HG02938 (cell line): ENCODE measurements around the gene SERINC4.
"Not testable (repeated sequence)": the region's sequence is repeated elsewhere in the genome, so short reads cannot be mapped to it uniquely, and the experiment has no call there.

Experiments
- ATAC-seq: cut with Tn5 transposase; IDR thresholded peaks from one replicate; pipeline ENCODE4 v1.9.1; 2021; ENCODE audit warnings: mild to moderate bottlenecking, moderate library complexity; ENCODE audit not compliant: unreplicated experiment

SERINC4 gene

GRCh38 chr15:43799945-43800285 is at the start of gene SERINC4:
TSS of gene SERINC4 (minus strand) at chr15:43800220. CDS start at chr15:43799986, 234 bp downstream.
- ATAC-seq, result no peak

GRCh38 chr15:43845421-43845820 is 45.4 kb upstream of the SERINC4 start:
- no peak for ATAC-seq

- not testable (repeated sequence) for ATAC-seq
These were observed 32.5 kb upstream of the SERINC4 start for GRCh38 chr15:43832485-43832884.

DNA sequence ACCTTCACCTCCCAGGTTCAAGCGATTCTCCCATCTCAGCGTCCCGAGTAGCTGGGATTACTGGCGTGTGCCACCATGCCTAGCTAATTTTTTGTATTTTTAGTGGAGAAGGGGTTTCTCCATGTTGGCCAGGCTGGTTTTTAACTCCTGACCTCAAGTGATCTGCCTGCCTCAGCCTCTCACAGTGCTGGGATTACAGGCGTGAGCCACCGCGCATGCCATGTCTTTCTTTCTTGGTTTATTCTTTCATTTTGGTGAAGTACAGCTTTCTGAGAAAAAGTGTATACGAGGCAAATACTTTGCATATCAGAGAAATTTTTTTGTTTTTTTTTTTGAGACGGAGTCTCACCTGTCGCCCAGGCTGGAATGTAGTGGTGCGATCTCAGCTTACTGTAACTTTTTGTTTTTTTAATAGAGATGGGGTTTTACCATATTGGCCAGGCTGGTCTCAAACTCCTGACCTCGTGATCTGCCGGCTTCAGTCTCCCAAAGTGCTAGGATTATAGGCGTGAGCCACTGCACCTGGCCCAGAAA is 31.6 kb upstream of the SERINC4 start:
- not testable (repeated sequence) for ATAC-seq

DNA sequence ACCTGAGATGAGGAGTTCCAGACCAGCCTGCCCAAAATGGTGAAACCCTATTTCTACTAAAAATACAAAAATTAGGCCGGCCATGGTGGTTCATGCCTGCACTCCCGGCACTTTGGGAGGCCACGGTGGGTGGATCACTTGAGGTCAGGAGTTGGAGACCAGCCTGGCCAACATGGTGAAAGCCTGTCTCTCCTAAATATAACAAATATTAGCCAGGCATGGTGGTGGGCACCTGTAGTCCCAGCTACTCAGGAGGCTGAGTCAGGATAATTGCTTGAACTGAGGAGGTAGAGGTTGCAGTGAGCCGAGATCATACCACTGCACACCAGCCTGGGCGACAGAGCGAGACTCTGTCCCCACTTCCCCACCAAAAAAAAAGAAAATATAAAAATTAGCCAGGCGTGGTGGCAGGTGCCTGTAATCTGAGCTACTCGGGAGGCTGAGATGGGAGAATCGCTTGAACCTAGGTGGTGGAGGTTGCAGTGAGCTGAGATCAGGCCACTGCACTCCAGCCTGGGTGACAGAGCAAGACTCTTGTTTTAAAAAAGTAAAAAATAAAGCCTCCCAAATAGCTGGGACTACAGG is 30.8 kb upstream of the SERINC4 start:
- ATAC-seq, result not testable (repeated sequence)

GRCh38 chr15:43829951-43830540 is 30.0 kb upstream of the SERINC4 start:
- ATAC-seq, result not testable (repeated sequence)

DNA sequence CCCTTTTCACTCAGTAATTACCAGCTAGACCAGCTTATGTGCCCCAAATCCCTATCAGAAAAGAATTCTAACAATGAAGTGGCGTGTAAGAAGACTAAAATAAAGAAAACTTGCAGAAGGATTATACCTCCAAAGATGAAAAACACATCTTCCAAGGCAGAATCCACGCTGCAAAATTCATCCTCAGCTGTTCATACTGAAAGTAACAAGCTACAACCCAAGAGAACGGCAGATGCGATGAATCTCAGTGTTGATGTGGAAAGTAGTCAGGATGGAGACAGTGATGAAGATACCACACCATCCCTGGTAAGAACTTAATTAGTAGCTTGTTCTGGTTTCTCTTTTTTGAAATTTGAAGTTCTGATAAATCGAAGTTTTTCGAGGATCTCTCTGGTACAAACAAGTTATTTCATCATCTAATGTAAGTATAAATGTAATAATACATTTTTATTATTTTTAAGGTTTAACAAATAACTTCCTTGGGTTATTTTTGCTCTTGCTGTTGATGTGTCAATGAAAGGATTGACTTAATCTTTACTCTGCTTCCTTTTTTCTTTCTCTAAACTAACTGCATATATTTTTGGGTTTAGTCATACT is 28.1 kb upstream of the SERINC4 start:
- ATAC-seq, result no peak

DNA sequence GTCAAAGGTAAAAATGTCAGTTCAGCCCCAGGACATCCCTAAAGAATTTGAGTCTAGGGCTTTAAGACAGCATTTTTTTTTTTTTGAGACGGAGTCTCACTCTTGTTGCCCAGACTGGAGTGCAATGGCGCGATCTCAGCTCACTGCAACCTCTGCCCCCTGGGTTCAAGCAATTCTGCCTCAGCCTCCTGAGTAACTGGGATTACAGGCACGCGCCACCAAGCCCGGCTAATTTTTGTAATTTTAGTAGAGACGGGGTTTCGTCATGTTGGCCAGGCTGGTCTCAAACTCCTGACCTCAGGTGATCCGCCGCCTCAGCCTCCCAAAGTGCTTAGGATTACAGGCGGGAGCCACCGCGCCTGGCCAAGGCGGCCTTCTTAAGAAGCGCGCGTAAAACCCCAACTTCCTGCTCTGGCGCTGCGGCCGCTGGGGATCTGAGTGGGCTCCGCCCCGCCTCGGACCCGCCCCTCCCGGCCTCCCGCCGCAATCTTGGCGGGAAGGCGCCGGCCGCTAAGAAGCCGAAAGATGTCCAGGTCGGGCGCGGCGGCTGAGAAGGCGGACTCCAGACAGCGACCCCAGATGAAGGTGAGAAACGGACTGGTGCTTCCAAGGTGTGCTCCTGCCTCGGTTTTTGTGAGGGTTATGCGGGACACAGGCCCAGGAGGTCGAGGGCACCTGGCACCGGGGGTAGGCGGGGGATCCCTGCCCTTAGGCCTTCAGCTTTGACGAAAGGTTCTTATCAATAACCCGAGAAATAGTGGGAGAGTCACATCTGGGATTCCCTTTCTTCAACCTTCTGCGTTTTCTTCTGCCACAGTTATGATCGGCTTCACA is 26.7 kb upstream of the SERINC4 start, which contains the start of gene WDR76:
Gene WDR76, plus strand, starts transcription at position 495 of the 834 bp plus-strand sequence. Its CDS starts 31 bp downstream, at position 526.
- ATAC-seq, result no peak

DNA sequence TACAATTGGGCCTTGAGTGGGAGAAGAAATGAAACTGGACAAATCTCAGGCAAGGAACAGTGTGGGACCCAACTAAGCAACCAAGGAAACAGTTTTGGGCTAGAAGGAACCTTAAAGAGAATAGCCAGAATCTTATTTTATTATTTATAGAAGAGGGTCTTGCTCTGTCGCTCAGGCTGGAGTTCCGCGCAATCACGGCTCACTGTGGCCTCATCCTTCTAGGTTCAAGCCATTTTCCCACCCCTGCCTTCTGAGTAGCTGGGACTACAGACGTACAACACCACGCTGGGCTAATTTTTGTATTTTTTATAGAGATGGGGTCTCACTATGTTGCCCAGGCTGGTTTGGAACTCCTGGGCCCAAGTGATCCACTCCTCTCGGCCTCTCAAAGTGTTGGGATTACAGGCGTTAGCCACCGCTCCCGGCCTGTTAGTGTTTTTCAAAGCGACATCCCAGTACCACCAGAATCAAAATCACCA is 26.0 kb upstream of the SERINC4 start:
- ATAC-seq, result no peak

DNA sequence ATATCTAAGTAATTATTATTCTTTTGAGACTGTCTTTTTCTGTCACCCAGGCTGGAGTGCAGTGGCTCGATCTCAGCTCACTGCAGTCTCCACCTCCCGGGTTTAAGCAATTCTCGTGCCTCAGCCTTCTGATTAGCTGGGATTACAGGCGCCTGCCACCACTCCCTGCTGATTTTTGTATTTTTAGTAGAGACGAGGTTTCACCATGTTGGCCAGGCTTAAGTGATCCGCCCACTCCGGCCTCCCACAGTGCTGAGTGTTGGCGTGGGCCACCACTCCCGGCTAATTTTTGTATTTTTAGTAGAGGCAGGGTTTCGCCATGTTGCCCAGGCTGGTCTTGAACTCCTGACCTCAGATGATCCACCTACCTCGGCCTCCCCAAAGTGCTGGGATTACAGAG is 25.3 kb upstream of the SERINC4 start:
- ATAC-seq, result not testable (repeated sequence)

- peak; percentile 73 for ATAC-seq
These were observed 24.6 kb upstream of the SERINC4 start, which contains the start of gene MFAP1 for GRCh38 chr15:43824302-43825246. TSS of gene MFAP1 (minus strand) at chr15:43824690. CDS start at chr15:43824569, 121 bp downstream.

GRCh38 chr15:43821505-43821904 is 21.5 kb upstream of the SERINC4 start:
- ATAC-seq, result no peak

DNA sequence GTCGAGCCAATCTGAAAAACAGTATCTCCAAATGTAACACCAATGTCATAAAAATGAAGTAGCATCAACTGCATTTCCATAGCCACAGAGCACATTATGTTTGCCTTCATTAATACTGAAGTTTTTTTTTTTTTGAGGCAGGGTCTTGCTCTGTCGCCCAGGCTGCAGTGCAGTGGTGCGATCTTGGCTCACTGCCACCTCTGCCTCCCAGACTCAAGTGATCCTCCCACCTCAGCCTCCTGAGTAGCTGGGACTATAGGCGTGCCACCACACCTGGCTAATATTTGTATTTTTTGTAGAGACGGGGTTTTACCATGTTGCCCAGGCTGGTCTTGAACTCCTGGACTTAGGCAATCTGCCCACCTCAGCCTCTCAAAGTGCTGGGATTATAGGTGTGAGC is 15.0 kb upstream of the SERINC4 start:
- ATAC-seq, result not testable (repeated sequence)

DNA sequence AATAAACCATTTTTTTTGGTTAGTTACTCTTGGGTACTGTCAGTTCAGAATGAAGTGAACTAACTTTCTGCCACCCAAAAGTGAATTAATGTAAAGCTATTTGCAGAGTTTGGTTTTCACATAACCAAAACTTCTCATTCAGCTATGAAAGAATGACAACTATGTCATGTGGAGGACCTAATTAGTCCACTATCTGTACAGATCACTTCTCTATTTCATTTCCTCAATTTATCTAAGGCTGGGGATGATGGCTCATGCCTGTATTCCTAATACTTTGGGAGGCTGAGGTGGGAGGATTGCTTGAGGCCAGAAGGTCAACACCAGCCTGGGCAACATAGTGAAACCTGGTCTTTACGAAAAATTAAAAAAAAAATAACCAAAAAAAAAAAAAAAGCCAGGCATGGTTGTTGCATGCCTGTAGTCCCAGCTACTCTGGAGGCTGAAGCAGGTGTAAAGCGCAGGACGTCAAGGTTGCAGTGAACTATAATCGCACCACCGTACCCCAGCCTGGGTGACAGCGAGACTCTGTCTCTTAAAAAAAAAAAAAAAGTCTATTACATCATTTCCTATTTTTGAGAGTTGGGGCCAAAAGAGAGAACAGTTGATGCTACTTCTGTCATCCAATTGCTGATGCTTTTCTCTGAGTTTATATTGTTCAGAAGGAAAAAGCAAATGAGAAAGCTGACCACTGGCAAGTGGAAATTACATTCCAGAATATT is 9.1 kb upstream of the SERINC4 start:
- peak; percentile 65 for ATAC-seq

GRCh38 chr15:43808435-43808950 is 8.5 kb upstream of the SERINC4 start:
- no peak for ATAC-seq

- not testable (repeated sequence) for ATAC-seq
These were observed 2.7 kb upstream of the SERINC4 start for GRCh38 chr15:43802676-43803075.

DNA sequence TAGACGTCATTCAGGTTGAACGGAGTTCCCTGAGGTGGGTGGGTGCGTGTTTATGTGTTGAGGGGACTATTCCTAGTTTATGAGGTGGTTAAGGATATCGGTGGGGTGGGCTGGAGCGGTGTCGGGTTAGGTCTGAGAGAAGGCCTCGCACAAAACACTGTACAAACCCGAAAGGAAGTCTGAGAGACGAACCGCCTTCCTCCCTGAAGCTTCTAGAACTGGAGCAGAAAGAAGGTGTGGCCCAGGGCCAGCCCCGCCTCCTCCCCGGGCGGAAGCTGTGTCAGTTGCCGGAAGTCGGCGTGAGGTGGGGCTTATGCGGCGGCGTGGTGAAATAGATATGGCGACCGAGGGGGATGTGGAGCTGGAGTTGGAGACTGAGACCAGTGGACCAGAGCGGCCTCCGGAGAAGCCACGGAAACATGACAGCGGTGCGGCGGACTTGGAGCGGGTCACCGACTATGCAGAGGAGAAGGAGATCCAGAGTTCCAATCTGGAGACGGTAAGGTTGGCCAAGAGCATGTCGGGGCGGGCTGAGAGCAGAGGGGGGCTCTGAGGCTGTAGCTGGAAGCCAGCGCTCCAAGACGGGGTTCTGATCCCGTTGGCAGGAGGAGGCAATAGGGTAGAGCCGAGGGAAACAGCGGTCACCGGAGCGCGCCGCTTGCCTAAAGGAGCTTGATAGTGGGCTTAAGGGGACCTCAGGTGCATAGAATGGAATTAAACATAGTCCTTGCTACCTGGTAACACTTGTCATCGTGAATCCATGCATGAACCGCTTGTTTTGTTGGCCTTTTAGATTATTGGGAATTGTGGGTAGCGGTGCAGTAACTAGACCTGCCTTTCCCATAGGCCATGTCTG is 494 bp upstream of the SERINC4 start, which contains the start of gene HYPK:
Gene HYPK, plus strand, starts transcription at position 314 of the 856 bp plus-strand sequence. Its CDS starts 24 bp downstream, at position 338.
- ATAC-seq, result peak; percentile 79
